Adrenal gland (tissue), 19 donors: ENCODE data around the gene KDSR. TPM values are rescaled to one million over a fixed set of nuclear protein-coding genes. Genes with fewer than 3 reads are reported as not detected.

Experiments
- DNase-seq, 7 donors: peaks; one replicate each; pipeline ENCODE4 v3.0.0-alpha.2; 2019 to 2020
- H3K27ac ChIP-seq, 5 donors: fragments of 200-600 bp; sonication (generic) in 4 of 5; 1 replicate in 3 of 5; 2 replicates in 2 of 5; pipeline versions ENCODE4 v1.5.1 to v1.8.0; 2016 to 2020; ENCODE audit warnings: mild to moderate bottlenecking in 1 of 5
- H3K27me3 ChIP-seq: fragments of 200-600 bp; 2 replicates; pipeline ENCODE4 v1.8.0; 2021
- H3K36me3 ChIP-seq, 2 donors: fragments of 200-600 bp; replicated peaks in 1 of 2; 1 replicate in 1 of 2; 2 replicates in 1 of 2; pipeline versions ENCODE4 v1.5.1 to v1.8.0; 2018 to 2022
- H3K4me1 ChIP-seq, 2 donors: fragments of 200-600 bp; replicated peaks in 1 of 2; 1 replicate in 1 of 2; 2 replicates in 1 of 2; pipeline versions ENCODE4 v1.5.1 to v1.8.0; 2018 to 2021
- H3K4me3 ChIP-seq, 4 donors: fragments of 200-600 bp; sonication (generic) in 3 of 4; one replicate each; pipeline ENCODE4 v1.5.1; 2016 to 2018
- H3K9me3 ChIP-seq, 3 donors: fragments of 200-600 bp; sonication (generic) in 1 of 3; replicated peaks in 1 of 3; 1 replicate in 2 of 3; 2 replicates in 1 of 3; pipeline versions ENCODE4 v1.5.1 to v1.8.0; 2016 to 2021
- CTCF ChIP-seq, 6 experiments: fragments of 450-650 bp in 4 of 6; fragments of 200-600 bp in 2 of 6; sonication (generic) in 1 of 6; IDR thresholded peaks; 1 replicate in 5 of 6; 2 replicates in 1 of 6; pipeline versions ENCODE4 v1.5.1 to v1.8.0; 2016 to 2021; ENCODE audit warnings: antibody characterized with exemption in 6 of 6, mild to moderate bottlenecking in 2 of 6, moderate library complexity in 1 of 6
- POLR2A ChIP-seq, 2 donors: fragments of 450-650 bp; IDR thresholded peaks; one replicate each; pipeline ENCODE4 v1.6.1; 2017; ENCODE audit warnings: antibody characterized with exemption in 2 of 2, mild to moderate bottlenecking in 2 of 2, moderate library complexity in 1 of 2
- WGBS, 4 donors: extraction: QIAGEN DNeasy Blood & Tissue Kit in 2 of 4; methylation state at CpG; one replicate each; pipeline versions ENCODE4 v1.1.5 to v1.1.7; 2013 to 2017; 5-methylcytosine and 5-hydroxymethylcytosine counted together
- intact Hi-C, 2 donors: fragments of 100-400 bp; cut with DNase I; formaldehyde crosslinking; loops; one replicate each; pipeline versions ENCODE4 v1.14.1 to v1.15.0; 2022 to 2023
- long read RNA-seq, 10 donors: library from polyadenylated mRNA in 3 of 10; unstranded in 2 of 10; stranded (forward) in 1 of 10; transcript quantifications; one replicate each; pipeline ENCODE4 v2.0.0 and lab custom pipeline, GENCODE V29; 2021 to 2026
- polyA plus RNA-seq, 3 donors: library from polyadenylated mRNA; stranded (reverse); fragments of 200-250 nt in 2 of 3; fragments of 350-450 nt in 1 of 3; fragmentation: Illumina TruSeq in 1 of 3; extraction: RNeasy Lipid Tissue Mini Kit (QIAGEN cat#74804) in 1 of 3; gene quantifications; one replicate each; pipeline ENCODE4 v1.2.3, GENCODE V29; 2013 to 2014
- total RNA-seq, 9 donors: library from RNA; depleted of rRNA in 4 of 9; stranded (reverse); fragments of >200 nt in 4 of 9; fragments of 120-200 nt in 1 of 9; fragmentation: NEBNext Ultra II Directional in 1 of 9; extraction: Animal tissue kit (Norgen Biotek cat#: 25700) in 1 of 9; gene quantifications; one replicate each; pipeline versions ENCODE4 v1.1.0 to v1.2.4, GENCODE V29; 2013 to 2023
- donor health status: healthy with polysubstance abuse.
- donor health status: Bipolar disorder and iron deficiency.
- donor health status: DM: yes; HTN: yes; CAD: no.
- donor health status: DM: no; HTN: no; CAD: no.
- donor health status: DM: no; HTN: no; CAD: no.
- donor health status: DM: yes; HTN: yes; CAD: no.

The KDSR gene
- total RNA-seq (100 to 1,000 TPM in 1 of 9 donors, 10 to 100 TPM in 8; 25.6 to 102 (median 51.6) TPM), polyA plus RNA-seq (10 to 100 TPM in 2 of 3 donors, 1 to 10 TPM in 1; 8.2 to 36.7 (median 15.1) TPM)
- long read RNA-seq, donor 1, full-length matches to known transcripts: 10 of 10 reads
- long read RNA-seq, donor 1, partial matches to known transcripts: 0 of 10 reads
- long read RNA-seq, donor 1, other reads (novel, unspliced or antisense): 0 of 10 reads
- long read RNA-seq, donor 2, full-length matches to known transcripts: 10 of 10 reads
- long read RNA-seq, donor 2, partial matches to known transcripts: 0 of 10 reads
- long read RNA-seq, donor 2, other reads (novel, unspliced or antisense): 0 of 10 reads
- long read RNA-seq, donor 3, full-length matches to known transcripts: 12 of 20 reads
- long read RNA-seq, donor 3, partial matches to known transcripts: 0 of 20 reads
- long read RNA-seq, donor 3, other reads (novel, unspliced or antisense): 8 of 20 reads
- long read RNA-seq, donor 4, full-length matches to known transcripts: 22 of 32 reads
- long read RNA-seq, donor 4, partial matches to known transcripts: 1 of 32 reads
- long read RNA-seq, donor 4, other reads (novel, unspliced or antisense): 9 of 32 reads
- long read RNA-seq, donor 5, full-length matches to known transcripts: 131 of 140 reads
- long read RNA-seq, donor 5, partial matches to known transcripts: 0 of 140 reads
- long read RNA-seq, donor 5, other reads (novel, unspliced or antisense): 9 of 140 reads
- long read RNA-seq, donor 6, full-length matches to known transcripts: 14 of 23 reads
- long read RNA-seq, donor 6, partial matches to known transcripts: 1 of 23 reads
- long read RNA-seq, donor 6, other reads (novel, unspliced or antisense): 8 of 23 reads
- long read RNA-seq, donor 7, full-length matches to known transcripts: 8 of 8 reads
- long read RNA-seq, donor 7, partial matches to known transcripts: 0 of 8 reads
- long read RNA-seq, donor 7, other reads (novel, unspliced or antisense): 0 of 8 reads
- long read RNA-seq, donor 8, full-length matches to known transcripts: 14 of 14 reads
- long read RNA-seq, donor 8, partial matches to known transcripts: 0 of 14 reads
- long read RNA-seq, donor 8, other reads (novel, unspliced or antisense): 0 of 14 reads
- long read RNA-seq, donor 9, full-length matches to known transcripts: 8 of 8 reads
- long read RNA-seq, donor 9, partial matches to known transcripts: 0 of 8 reads
- long read RNA-seq, donor 9, other reads (novel, unspliced or antisense): 0 of 8 reads
- long read RNA-seq, donor 10, full-length matches to known transcripts: 8 of 8 reads
- long read RNA-seq, donor 10, partial matches to known transcripts: 0 of 8 reads
- long read RNA-seq, donor 10, other reads (novel, unspliced or antisense): 0 of 8 reads

GRCh38 chr18:63367053-63367953 lies at the start of gene KDSR:
Gene KDSR (minus strand): TSS chr18:63367206. CDS start chr18:63367118, 88 bp downstream.
- peaks cover 0 to 28% of the 10 kb centered on the region in 2 donors for H3K4me1 ChIP-seq
- intact Hi-C loops: loop anchor here in 1 of 2 donors (10.0 kb wide), 1 partner anchor 47 kb away; no protein-coding TSS in a partner anchor
- peak; percentile 91 to 92 for TF ChIP-seq POLR2A (IDR thresholded peaks at IDR 0.05)
- no peak for TF ChIP-seq CTCF (IDR thresholded peaks at IDR 0.05)
- H3K27me3 ChIP-seq: no peaks in the 10 kb centered on the region
- peak within 1 kb of the TSS; percentile 83 to 100 (median 98) for H3K27ac ChIP-seq
- H3K9me3 ChIP-seq: no peaks in the 10 kb centered on the region
- 0 to 1% (median 0%) methylated on average over 10 to 90 of the region's 90 CpGs for WGBS, 4 donors
- H3K36me3 ChIP-seq: peaks cover 0 to 4% of the 10 kb centered on the region in 2 donors
- peak within 1 kb of the TSS; percentile 41 to 81 (median 68) for H3K4me3 ChIP-seq
- peak; percentile 94 to 98 (median 97) for DNase-seq

GRCh38 chr18:63412953-63413352 lies 45.9 kb upstream of the KDSR start:
- intact Hi-C loops: loop anchor here in 1 of 2 donors (10.0 kb wide), 2 partner anchors 48 to 698 kb away; partner anchors contain the start of genes KDSR and PHLPP1
- Histone ChIP-seq H3K27ac (no peak overlapping the region), H3K4me1 (no peaks in the 10 kb centered on the region), H3K27me3 (no peaks in the 10 kb centered on the region), H3K4me3 (no peak overlapping the region), H3K36me3 (peaks cover 0 to 27% of the 10 kb centered on the region in 2 donors), H3K9me3 (no peaks in the 10 kb centered on the region)
- DNase-seq: no peak
- TF ChIP-seq POLR2A (IDR thresholded peaks at IDR 0.05) (no peak), CTCF (IDR thresholded peaks at IDR 0.05) (no peak)
- WGBS, 4 donors: 69 to 94% (median 79%) methylated on average over 4 of the region's 4 CpGs

- Histone ChIP-seq H3K36me3 (peaks cover 0 to 27% of the 10 kb centered on the region in 2 donors), H3K4me3 (no peak overlapping the region), H3K27me3 (no peaks in the 10 kb centered on the region), H3K4me1 (peaks cover 0 to 7% of the 10 kb centered on the region in 2 donors), H3K9me3 (no peaks in the 10 kb centered on the region), H3K27ac (no peak overlapping the region)
- DNase-seq: no peak
- intact Hi-C loops: loop anchor here in 1 of 2 donors (10.0 kb wide), 2 partner anchors 46 to 696 kb away; partner anchors contain the start of genes KDSR and PHLPP1
- WGBS, 4 donors: 72 to 79% (median 76%) methylated on average over 4 of the region's 4 CpGs
- TF ChIP-seq CTCF (IDR thresholded peaks at IDR 0.05) (no peak), POLR2A (IDR thresholded peaks at IDR 0.05) (no peak)
Observed at GRCh38 chr18:63410792-63411191, 43.8 kb upstream of the KDSR start.
